Fibroblast of pulmonary artery (primary cell): ENCODE data around the gene ROCK2.

Experiments used
- DNase-seq: peaks from one replicate; pipeline ENCODE4 v3.0.0-alpha.2; 2010; ENCODE audit warnings: low read depth
- H3K4me3 ChIP-seq: replicated peaks from 2 replicates; pipeline ENCODE4 v1.5.1; 2011; ENCODE audit warnings: low read depth, mild to moderate bottlenecking, control low read depth, low read length, moderate library complexity
- CTCF ChIP-seq: IDR thresholded peaks from 2 replicates; pipeline ENCODE4 v1.5.1; 2011; ENCODE audit warnings: mild to moderate bottlenecking, control low read depth, low read length, inconsistent platforms; ENCODE audit errors: missing control alignments

The ROCK2 gene

GRCh38 chr2:11344342-11344955 lies at the start of gene ROCK2:
ROCK2 (minus strand) TSS chr2:11344636; CDS start chr2:11344136, 500 bp downstream.
- no peak for TF ChIP-seq CTCF
- DNase-seq, result peak; percentile 86
- H3K4me3 ChIP-seq, result peak within 1 kb of the TSS; percentile 87

GRCh38 chr2:11393711-11394236 lies 49.3 kb upstream of the ROCK2 start:
- no peak for TF ChIP-seq CTCF
- peak; percentile 58 for DNase-seq
- no peak overlapping the region for H3K4me3 ChIP-seq

GRCh38 chr2:11391942-11392266 lies 47.5 kb upstream of the ROCK2 start:
- DNase-seq, result no peak
- TF ChIP-seq CTCF, result no peak
- H3K4me3 ChIP-seq, result no peak overlapping the region

- H3K4me3 ChIP-seq, result no peak overlapping the region
- no peak for TF ChIP-seq CTCF
- DNase-seq, result no peak
Observed at GRCh38 chr2:11390399-11390658, 45.9 kb upstream of the ROCK2 start.

GRCh38 chr2:11389551-11390398 lies 45.3 kb upstream of the ROCK2 start:
- no peak for TF ChIP-seq CTCF
- peak; percentile 66 for DNase-seq
- no peak overlapping the region for H3K4me3 ChIP-seq

- DNase-seq, result no peak
- TF ChIP-seq CTCF, result no peak
- no peak overlapping the region for H3K4me3 ChIP-seq
Observed at GRCh38 chr2:11389052-11389420, 44.6 kb upstream of the ROCK2 start.
